Measurements from ENCODE around the gene PRPF8.

The PRPF8 gene

GRCh38 chr17:1624650-1625049, 60.0 kb downstream of the PRPF8 start:
- DNase-seq, result no peak

- DNase-seq, result no peak
Observed at GRCh38 chr17:1623057-1623630, 61.5 kb downstream of the PRPF8 start.

GRCh38 chr17:1621273-1621954, 63.3 kb downstream of the PRPF8 start:
- no peak for DNase-seq

GRCh38 chr17:1620486-1620885, 64.2 kb downstream of the PRPF8 start:
- no peak for DNase-seq

- DNase-seq, result peak; percentile 16 to 45
Observed at GRCh38 chr17:1617620-1618174, 67.0 kb downstream of the PRPF8 start.

GRCh38 chr17:1616101-1616500, 68.6 kb downstream of the PRPF8 start:
- DNase-seq, result no peak

GRCh38 chr17:1612400-1612799, 72.3 kb downstream of the PRPF8 start:
- no peak for DNase-seq

- no peak for DNase-seq
Observed at GRCh38 chr17:1611715-1612114, 73.0 kb downstream of the PRPF8 start.

GRCh38 chr17:1608676-1609075, 76.0 kb downstream of the PRPF8 start:
- no peak for DNase-seq

- DNase-seq, result no peak
Observed at GRCh38 chr17:1607971-1608320, 76.7 kb downstream of the PRPF8 start.

GRCh38 chr17:1606352-1606985, 78.2 kb downstream of the PRPF8 start:
- no peak for DNase-seq

GRCh38 chr17:1605681-1606351, 78.9 kb downstream of the PRPF8 start:
- no peak for DNase-seq

- no peak for DNase-seq
Observed at GRCh38 chr17:1604831-1605528, 79.7 kb downstream of the PRPF8 start.

- no peak for DNase-seq
Observed at GRCh38 chr17:1601571-1601970, 83.1 kb downstream of the PRPF8 start.
